IPS-15b (cell line): ENCODE results near the gene USP16.
"Not testable (repeated sequence)": the region's sequence is repeated elsewhere in the genome, so short reads cannot be mapped to it uniquely, and the experiment has no call there.

Source experiments
- H3K27me3 ChIP-seq: one replicate; pipeline ENCODE4 v1.6.1; 2013; ENCODE audit warnings: low read length; ENCODE audit not compliant: control insufficient read depth, insufficient read depth
- H3K36me3 ChIP-seq: one replicate; pipeline ENCODE4 v1.6.1; 2013; ENCODE audit warnings: low read length; ENCODE audit not compliant: control insufficient read depth, insufficient read depth
- H3K4me1 ChIP-seq: one replicate; pipeline ENCODE4 v1.6.1; 2013; ENCODE audit warnings: mild to moderate bottlenecking, low read length; ENCODE audit not compliant: control insufficient read depth, insufficient read depth
- H3K4me3 ChIP-seq: one replicate; pipeline ENCODE4 v1.5.1; 2013; ENCODE audit warnings: low read depth, low read length
- H3K9ac ChIP-seq: one replicate; pipeline ENCODE4 v1.6.1; 2013; ENCODE audit warnings: low read depth, mild to moderate bottlenecking, low read length
- H3K9me3 ChIP-seq: one replicate; pipeline ENCODE4 v1.6.1; 2013; ENCODE audit warnings: mild to moderate bottlenecking, low read length; ENCODE audit not compliant: control insufficient read depth, insufficient read depth

The USP16 gene

DNA sequence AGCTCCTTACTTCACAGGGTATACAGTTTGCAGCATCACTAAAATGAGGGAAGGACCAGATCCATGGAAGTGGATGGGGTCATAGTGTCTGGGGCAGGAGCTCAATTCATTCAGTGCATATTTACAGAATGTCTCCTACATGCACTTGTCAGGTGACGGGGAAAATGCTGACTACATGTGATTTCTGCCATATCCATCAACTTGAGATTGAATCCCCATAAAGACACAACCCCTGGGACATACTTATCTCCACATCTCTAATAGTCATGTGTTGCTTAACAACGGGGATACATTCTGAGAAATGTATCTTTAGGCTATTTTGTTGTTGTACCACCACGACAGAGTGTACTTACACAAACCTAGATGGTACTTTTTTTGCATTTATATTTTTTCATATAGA is 17.3 kb upstream of the USP16 start:
- no peak overlapping the region for H3K9ac ChIP-seq
- no peaks in the 10 kb centered on the region for H3K4me1 ChIP-seq
- H3K4me3 ChIP-seq: no peak overlapping the region
- no peaks in the 10 kb centered on the region for H3K27me3 ChIP-seq
- H3K9me3 ChIP-seq: no peaks in the 10 kb centered on the region
- H3K36me3 ChIP-seq: no peaks in the 10 kb centered on the region

DNA sequence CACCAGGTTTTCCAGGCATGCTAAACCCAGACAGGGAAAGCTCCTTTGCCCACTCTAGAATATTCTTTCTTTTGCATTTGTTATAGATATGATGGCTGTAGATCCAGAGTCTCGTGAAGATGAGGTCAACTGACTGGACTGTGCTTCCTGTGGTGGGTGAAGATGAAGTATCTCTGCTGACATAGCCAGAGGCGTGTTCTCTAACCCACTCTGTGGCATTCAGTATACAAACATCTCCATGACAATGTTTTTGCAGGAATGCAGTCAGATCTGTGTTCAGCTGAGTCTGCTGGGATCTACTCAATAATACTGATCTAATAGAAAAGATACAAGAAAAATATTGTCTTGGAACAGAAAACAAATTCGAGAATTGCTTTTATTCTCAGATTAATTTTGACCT is 16.7 kb upstream of the USP16 start:
- H3K4me3 ChIP-seq: no peak overlapping the region
- H3K4me1 ChIP-seq: no peaks in the 10 kb centered on the region
- H3K36me3 ChIP-seq: no peaks in the 10 kb centered on the region
- H3K27me3 ChIP-seq: no peaks in the 10 kb centered on the region
- no peaks in the 10 kb centered on the region for H3K9me3 ChIP-seq
- no peak overlapping the region for H3K9ac ChIP-seq

DNA sequence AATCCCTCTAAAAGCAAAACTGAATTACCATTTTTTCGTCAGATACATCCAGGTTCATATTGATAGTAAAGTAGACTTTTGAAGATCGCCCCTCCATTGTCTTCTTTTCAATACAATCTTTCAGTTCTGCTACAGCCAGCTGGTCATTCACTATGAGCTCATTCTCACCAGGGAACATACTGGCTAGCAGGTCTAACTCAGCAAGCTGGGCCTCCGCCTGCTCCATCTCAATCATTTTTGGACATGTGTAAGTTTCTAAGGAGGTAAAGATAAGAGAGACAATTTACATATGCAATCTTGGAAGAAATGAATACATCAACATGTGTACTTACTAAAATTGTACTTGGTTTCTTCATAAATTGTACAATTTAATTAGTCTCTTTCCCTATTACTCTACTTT is 16.1 kb upstream of the USP16 start:
- Histone ChIP-seq H3K9ac (no peak overlapping the region), H3K9me3 (no peaks in the 10 kb centered on the region), H3K4me3 (no peak overlapping the region), H3K36me3 (no peaks in the 10 kb centered on the region), H3K27me3 (no peaks in the 10 kb centered on the region), H3K4me1 (no peaks in the 10 kb centered on the region)

DNA sequence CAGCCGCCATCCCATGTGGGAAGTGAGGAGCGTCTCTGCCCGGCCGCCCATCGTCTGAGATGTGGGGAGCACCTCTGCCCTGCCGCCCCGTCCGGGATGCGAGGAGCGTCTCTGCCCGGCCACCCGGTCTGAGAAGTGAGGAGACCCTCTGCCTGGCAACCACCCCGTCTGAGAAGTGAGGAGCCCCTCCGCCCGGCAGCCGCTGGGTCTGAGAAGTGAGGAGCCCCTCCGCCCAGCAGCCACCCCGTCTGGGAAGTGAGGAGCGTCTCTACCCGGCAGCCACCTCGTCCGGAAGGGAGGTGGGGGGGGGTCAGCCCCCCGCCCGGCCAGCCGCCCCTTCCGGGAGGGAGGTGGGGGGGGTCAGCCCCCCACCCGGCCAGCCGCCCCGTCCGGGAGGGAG is 13.2 kb upstream of the USP16 start:
- H3K9me3 ChIP-seq, H3K4me3 ChIP-seq, H3K36me3 ChIP-seq, H3K9ac ChIP-seq, H3K27me3 ChIP-seq, H3K4me1 ChIP-seq: not testable (repeated sequence)

DNA sequence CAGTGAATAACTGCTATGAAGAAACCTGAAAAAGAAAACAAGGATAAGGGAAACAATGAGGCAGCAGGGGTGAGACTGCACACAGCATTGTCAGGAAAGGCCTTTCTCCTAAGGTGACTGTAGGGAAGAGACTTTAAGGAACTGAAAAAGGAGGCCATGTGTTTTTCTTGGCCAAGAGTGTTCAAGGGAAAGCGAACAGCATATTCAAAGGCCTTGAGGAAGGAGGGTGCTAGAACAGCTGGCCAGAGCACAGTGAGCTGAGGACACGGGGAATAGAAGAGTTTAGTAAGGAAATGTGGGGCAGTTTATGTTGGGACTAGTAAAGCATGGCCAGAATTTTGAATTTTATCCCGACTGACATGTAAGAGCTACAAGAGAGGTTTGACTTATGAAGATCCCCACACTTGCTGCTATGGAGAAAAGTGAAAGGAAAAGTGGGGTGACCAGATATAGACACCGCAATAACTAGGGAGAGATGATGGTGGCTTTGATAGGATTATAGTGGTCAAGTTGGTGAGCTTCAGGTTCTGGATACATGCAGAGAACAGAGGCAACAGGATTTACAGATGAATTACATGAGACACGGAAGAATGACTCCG is 6.7 kb upstream of the USP16 start:
- no peaks in the 10 kb centered on the region for H3K36me3 ChIP-seq
- H3K27me3 ChIP-seq: no peaks in the 10 kb centered on the region
- no peak overlapping the region for H3K9ac ChIP-seq
- peaks cover 5% of the 10 kb centered on the region for H3K4me1 ChIP-seq
- peak overlapping the region; percentile 62 for H3K4me3 ChIP-seq
- H3K9me3 ChIP-seq: no peaks in the 10 kb centered on the region

DNA sequence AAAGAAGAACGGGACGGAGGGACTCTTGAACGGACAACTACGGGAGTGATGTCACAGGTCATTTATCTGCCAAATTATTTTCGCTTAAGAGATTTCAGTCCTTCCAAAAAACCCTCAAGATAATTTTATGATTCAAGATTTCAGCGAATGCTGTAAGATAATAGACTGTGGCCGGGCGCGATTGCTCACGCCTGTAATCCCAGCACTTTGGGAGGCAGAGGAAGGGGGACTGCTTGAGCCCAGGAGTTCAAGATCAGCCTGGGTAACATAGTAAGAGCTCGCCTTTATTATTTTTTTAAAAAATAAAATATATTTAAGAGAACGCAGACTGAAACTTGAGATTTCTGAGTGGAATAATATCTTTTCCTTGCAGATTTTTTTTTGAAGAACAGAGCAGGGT is 5.9 kb upstream of the USP16 start:
- Histone ChIP-seq H3K4me3 (peak overlapping the region; percentile 62), H3K9ac (peak overlapping the region; percentile 50), H3K9me3 (no peaks in the 10 kb centered on the region), H3K4me1 (peaks cover 5% of the 10 kb centered on the region), H3K27me3 (no peaks in the 10 kb centered on the region), H3K36me3 (no peaks in the 10 kb centered on the region)

DNA sequence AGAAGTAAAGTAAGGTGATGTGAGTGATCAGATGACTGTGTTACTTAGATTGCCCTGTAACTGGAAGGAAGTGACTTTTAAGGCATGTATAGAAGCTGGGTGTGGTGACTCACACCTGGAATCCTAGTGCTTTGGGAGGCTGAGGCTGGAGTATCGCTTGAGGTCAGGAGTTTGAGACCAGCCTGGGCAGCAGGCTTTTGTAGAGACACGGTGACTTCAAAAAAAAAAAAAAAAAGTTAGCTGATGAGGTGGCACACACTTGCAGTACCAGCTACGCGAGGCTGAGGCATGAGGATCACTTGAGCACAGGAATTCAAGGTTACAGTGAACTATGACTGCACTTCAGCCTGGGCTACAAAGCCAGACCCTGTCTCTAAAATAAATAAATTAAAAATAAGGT is 2.3 kb upstream of the USP16 start:
- Histone ChIP-seq H3K27me3 (no peaks in the 10 kb centered on the region), H3K9me3 (no peaks in the 10 kb centered on the region), H3K4me3 (no peak overlapping the region), H3K36me3 (no peaks in the 10 kb centered on the region), H3K4me1 (peaks cover 9% of the 10 kb centered on the region), H3K9ac (no peak overlapping the region)

DNA sequence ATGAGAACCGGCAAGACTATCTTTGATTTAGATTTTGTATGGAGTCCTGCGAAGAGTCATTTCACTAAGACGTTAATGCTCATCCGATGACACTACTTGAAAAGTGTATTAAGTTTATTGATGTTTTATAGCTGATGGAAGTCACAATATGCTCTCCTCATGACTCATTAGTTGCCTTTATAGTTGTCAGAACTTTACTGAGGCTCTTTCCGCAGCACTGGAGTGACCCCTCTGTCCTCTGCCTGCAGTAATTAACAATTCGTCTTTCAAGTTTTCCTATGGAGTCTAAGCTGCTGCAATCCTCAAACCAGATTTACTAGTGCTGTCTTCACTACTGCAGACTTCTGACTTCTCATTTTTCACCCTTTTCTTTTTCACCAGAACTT is 853 bp downstream of the USP16 start:
- Histone ChIP-seq H3K27me3 (no peaks in the 10 kb centered on the region), H3K4me1 (peaks cover 4% of the 10 kb centered on the region), H3K36me3 (peaks cover 5% of the 10 kb centered on the region), H3K9ac (peak overlapping the region; percentile 99), H3K9me3 (no peaks in the 10 kb centered on the region), H3K4me3 (peak overlapping the region; percentile 99)

DNA sequence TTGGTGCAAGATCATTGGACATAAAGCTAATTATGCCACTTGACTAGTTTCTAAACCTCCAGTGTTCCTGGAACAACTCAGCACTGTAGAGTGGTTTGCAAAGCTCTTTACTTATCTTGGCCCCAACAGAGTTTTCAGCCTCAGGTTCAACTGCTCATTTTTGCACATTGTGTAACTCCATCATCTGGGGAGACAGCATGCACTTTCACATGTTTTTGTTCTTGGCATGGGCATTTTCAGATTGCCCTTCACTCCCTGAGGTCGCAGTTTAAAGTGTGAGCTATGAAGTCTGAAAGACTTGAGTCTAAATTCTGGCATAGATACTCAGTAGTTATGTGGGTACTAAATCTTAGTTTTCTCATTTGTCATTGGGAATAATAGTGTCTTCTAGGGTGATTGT is 5.1 kb downstream of the USP16 start:
- Histone ChIP-seq H3K4me1 (peaks cover 4% of the 10 kb centered on the region), H3K9ac (no peak overlapping the region), H3K9me3 (no peaks in the 10 kb centered on the region), H3K36me3 (peaks cover 18% of the 10 kb centered on the region), H3K4me3 (no peak overlapping the region), H3K27me3 (no peaks in the 10 kb centered on the region)

DNA sequence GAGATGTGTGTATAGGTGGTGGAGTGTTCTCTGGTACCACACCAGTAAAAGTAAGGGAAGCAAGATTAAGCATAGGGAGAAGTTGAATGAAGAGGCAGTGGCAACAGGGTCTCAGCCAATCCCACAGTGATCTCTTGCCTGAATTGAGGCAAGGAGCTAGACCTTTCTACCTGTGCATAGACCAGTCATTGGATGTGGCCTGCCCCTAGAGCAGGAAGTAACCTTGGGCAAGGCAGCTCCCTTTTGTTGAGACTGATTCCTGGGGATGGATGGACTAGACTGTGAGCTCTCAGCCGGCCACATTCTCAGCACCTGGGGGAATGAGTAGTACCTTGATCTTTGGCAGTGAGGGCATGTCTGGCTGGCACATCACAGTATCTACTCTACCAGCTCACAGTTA is 6.4 kb downstream of the USP16 start:
- H3K9me3 ChIP-seq: no peaks in the 10 kb centered on the region
- no peak overlapping the region for H3K9ac ChIP-seq
- peaks cover 3% of the 10 kb centered on the region for H3K4me1 ChIP-seq
- no peak overlapping the region for H3K4me3 ChIP-seq
- peaks cover 18% of the 10 kb centered on the region for H3K36me3 ChIP-seq
- H3K27me3 ChIP-seq: no peaks in the 10 kb centered on the region

DNA sequence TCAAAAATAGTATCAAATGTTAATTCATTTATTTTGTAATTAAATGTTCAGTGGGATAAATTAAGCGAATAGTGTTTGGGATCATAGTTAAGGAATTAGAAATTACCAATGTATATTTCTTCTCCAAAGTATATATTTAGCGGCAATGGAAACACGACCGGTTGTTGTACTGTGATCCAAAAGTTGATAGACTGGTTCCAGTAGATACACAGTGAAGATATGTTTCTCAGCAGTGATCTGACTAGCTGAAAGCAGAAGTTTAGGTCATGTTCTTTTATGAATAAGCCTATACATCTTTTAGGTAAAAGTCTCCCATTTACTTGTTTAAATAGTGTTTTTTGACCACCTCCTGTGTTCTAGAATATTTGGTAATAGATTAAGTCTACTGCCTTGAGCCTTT is 8.8 kb downstream of the USP16 start:
- no peak overlapping the region for H3K9ac ChIP-seq
- peaks cover 18% of the 10 kb centered on the region for H3K36me3 ChIP-seq
- no peaks in the 10 kb centered on the region for H3K27me3 ChIP-seq
- H3K9me3 ChIP-seq: no peaks in the 10 kb centered on the region
- no peaks in the 10 kb centered on the region for H3K4me1 ChIP-seq
- H3K4me3 ChIP-seq: no peak overlapping the region

DNA sequence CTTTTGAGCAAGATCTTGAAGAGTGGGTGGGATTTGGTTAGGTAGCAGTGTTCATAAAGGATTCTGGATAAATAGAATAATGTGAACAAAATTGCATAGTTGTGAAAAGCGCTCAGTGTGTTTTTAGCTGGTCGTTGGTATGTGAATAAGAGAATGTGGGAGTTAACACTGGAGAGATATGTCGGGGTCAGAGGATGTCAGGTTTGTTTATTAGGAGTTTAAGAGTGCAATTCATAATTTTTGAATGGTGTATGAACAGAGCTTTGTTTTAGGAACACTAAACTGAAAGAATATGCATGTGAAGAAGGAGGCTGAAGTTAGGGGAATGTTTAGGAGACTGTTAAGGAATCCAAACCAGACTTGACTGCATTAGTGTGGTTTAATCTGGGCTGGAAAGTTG is 9.4 kb downstream of the USP16 start:
- H3K36me3 ChIP-seq: peaks cover 18% of the 10 kb centered on the region
- H3K9me3 ChIP-seq: no peaks in the 10 kb centered on the region
- no peak overlapping the region for H3K9ac ChIP-seq
- H3K27me3 ChIP-seq: no peaks in the 10 kb centered on the region
- no peaks in the 10 kb centered on the region for H3K4me1 ChIP-seq
- H3K4me3 ChIP-seq: no peak overlapping the region

DNA sequence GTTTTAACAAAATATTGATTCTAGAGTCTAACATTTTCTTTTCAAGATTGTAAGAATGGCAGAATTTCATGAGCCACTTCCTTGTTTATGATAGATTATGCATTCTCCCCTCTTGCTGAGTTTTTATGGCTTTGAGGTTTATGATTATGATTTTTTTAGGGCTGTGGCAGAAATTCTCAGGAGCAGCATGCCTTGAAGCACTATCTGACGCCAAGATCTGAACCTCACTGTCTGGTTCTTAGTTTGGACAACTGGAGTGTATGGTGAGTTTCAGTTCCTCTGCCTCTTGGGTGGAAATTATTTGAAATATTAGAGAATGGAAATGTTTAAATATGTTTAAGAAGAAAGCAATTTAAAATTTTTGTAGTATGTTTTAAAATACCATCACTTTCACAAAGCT is 10.2 kb downstream of the USP16 start:
- H3K4me1 ChIP-seq: no peaks in the 10 kb centered on the region
- no peaks in the 10 kb centered on the region for H3K27me3 ChIP-seq
- H3K4me3 ChIP-seq: no peak overlapping the region
- no peak overlapping the region for H3K9ac ChIP-seq
- peaks cover 14% of the 10 kb centered on the region for H3K36me3 ChIP-seq
- no peaks in the 10 kb centered on the region for H3K9me3 ChIP-seq
